Cardiac muscle cell (in vitro differentiated cells and primary cell): ENCODE data around the gene WBP4. TPM values are rescaled to one million over a fixed set of nuclear protein-coding genes. Genes with fewer than 3 reads are reported as not detected.

Experiments used
- DNase-seq, 2 donors: peaks; one replicate each; pipeline versions ENCODE4 v3.0.0 to v3.0.0-alpha.2; 2010 to 2017; ENCODE audit warnings: low read depth in 1 of 2, low spot score in 1 of 2
- H3K27ac ChIP-seq: fragments of 200-600 bp; sonication (generic); 2 replicates; pipeline ENCODE4 v1.5.1; 2016
- H3K27me3 ChIP-seq: fragments of 200-600 bp; sonication (generic); 2 replicates; pipeline ENCODE4 v1.6.0; 2016; ENCODE audit warnings: control low read depth
- H3K36me3 ChIP-seq: fragments of 200-600 bp; sonication (generic); 2 replicates; pipeline ENCODE4 v1.5.1; 2016; ENCODE audit warnings: control low read depth
- H3K4me1 ChIP-seq: fragments of 200-600 bp; sonication (generic); 2 replicates; pipeline ENCODE4 v1.8.1; 2017; ENCODE audit warnings: low read depth, mild to moderate bottlenecking, mixed run types
- H3K4me3 ChIP-seq: fragments of 200-600 bp; sonication (generic); 2 replicates; pipeline ENCODE4 v1.5.1; 2016; ENCODE audit warnings: mild to moderate bottlenecking
- H3K9me3 ChIP-seq: fragments of 200-600 bp; sonication (generic); 2 replicates; pipeline ENCODE4 v1.5.1; 2017; ENCODE audit warnings: low read depth, mild to moderate bottlenecking, control low read depth
- CTCF ChIP-seq: IDR thresholded peaks from 2 replicates; pipeline ENCODE4 v1.5.1; 2012; ENCODE audit warnings: low read depth, mild to moderate bottlenecking, low read length
- polyA plus RNA-seq: library from polyadenylated mRNA; unstranded; fragments of >200 nt; fragmentation: Nextera tagmentation; extraction: Ambion mirVana; gene quantifications from 2 replicates; pipeline ENCODE4 v1.2.1, GENCODE V29; 2016
- total RNA-seq: library from RNA; depleted of rRNA; stranded (reverse); fragments of >200 nt; gene quantifications from 2 replicates; pipeline ENCODE4 v1.2.3, GENCODE V29; 2016

WBP4 gene, protein sequence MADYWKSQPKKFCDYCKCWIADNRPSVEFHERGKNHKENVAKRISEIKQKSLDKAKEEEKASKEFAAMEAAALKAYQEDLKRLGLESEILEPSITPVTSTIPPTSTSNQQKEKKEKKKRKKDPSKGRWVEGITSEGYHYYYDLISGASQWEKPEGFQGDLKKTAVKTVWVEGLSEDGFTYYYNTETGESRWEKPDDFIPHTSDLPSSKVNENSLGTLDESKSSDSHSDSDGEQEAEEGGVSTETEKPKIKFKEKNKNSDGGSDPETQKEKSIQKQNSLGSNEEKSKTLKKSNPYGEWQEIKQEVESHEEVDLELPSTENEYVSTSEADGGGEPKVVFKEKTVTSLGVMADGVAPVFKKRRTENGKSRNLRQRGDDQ
- 6.2 and 8.1 TPM in 2 replicates for total RNA-seq
- 9.9 and 11.0 TPM in 2 replicates for polyA plus RNA-seq

GRCh38 chr13:41061075-41061913 is at the start of gene WBP4:
TSS of gene WBP4 (plus strand) at chr13:41061509. CDS start at chr13:41061674, 165 bp downstream.
- Histone ChIP-seq H3K9me3 (no peaks in the 10 kb centered on the region), H3K27me3 (no peaks in the 10 kb centered on the region), H3K4me1 (peaks cover 16% of the 10 kb centered on the region), H3K36me3 (peaks cover 11% of the 10 kb centered on the region), H3K4me3 (peak within 1 kb of the TSS; percentile 95), H3K27ac (peak within 1 kb of the TSS; percentile 93)
- peak; percentile 96 to 97 for DNase-seq
- peak; percentile 29 for TF ChIP-seq CTCF

GRCh38 chr13:41012536-41012935 is 48.8 kb upstream of the WBP4 start:
- no peaks in the 10 kb centered on the region for H3K9me3 ChIP-seq
- H3K27me3 ChIP-seq: no peaks in the 10 kb centered on the region
- TF ChIP-seq CTCF: no peak
- H3K36me3 ChIP-seq: no peaks in the 10 kb centered on the region
- H3K27ac ChIP-seq: no peak overlapping the region
- H3K4me1 ChIP-seq: no peaks in the 10 kb centered on the region
- H3K4me3 ChIP-seq: no peak overlapping the region
- no peak for DNase-seq

DNA sequence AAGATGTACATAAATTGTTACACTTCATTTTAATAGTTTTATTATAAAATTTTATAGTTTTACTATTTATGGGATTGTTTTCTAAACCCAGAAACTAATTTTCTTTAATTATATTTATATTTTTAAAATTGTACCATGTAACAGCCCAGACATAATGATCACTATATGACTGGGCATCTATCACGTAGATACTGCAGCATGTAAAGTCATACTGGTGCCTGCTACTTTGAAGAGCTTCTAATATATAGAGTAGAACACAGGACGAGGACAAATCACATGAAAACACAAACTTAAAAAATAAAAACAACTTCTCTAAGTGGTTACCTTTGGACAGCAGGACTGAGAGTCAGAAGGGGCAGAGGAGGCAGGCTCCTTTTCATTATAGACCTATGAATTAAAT is 47.5 kb upstream of the WBP4 start:
- no peak overlapping the region for H3K4me3 ChIP-seq
- no peak for TF ChIP-seq CTCF
- H3K27ac ChIP-seq: no peak overlapping the region
- no peak for DNase-seq
- H3K4me1 ChIP-seq: peaks cover under 1% of the 10 kb centered on the region
- H3K36me3 ChIP-seq: no peaks in the 10 kb centered on the region
- H3K27me3 ChIP-seq: no peaks in the 10 kb centered on the region
- no peaks in the 10 kb centered on the region for H3K9me3 ChIP-seq

DNA sequence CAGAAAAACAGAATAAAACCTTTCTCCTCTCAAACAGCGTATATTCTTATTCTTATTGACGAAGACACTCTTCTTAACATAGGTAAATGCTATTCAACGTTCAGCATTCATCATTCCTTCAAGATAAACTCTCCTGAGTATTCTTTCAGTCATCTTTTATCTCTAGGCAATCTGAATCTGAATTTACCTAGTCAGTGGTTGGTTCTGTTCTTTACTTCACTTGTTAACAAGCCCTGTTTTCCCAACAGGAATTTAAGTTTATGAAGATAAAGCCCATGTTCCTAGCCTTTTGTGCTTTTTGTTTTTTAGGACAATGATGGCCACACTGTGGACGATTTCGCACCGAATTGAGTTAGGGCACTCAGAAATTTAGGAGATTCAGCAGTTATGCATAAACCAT is 45.4 kb upstream of the WBP4 start:
- Histone ChIP-seq H3K27me3 (no peaks in the 10 kb centered on the region), H3K4me1 (peaks cover 11% of the 10 kb centered on the region), H3K27ac (no peak overlapping the region), H3K36me3 (no peaks in the 10 kb centered on the region), H3K9me3 (no peaks in the 10 kb centered on the region), H3K4me3 (no peak overlapping the region)
- DNase-seq: no peak
- TF ChIP-seq CTCF: no peak

- Histone ChIP-seq H3K27ac (no peak overlapping the region), H3K9me3 (no peaks in the 10 kb centered on the region), H3K27me3 (no peaks in the 10 kb centered on the region), H3K4me3 (no peak overlapping the region), H3K36me3 (no peaks in the 10 kb centered on the region), H3K4me1 (peaks cover 11% of the 10 kb centered on the region)
- DNase-seq: no peak
- TF ChIP-seq CTCF: no peak
These were observed 44.1 kb upstream of the WBP4 start for GRCh38 chr13:41017159-41017558.
